Stimulated activated CD4-positive, alpha-beta T cell treated with anti-CD3 and anti-CD28 coated beads, Interleukin-1b, Interleukin-23, amount 100 ng/mL, for 4 hours (primary cell): ENCODE results near the gene FCGR1A.
"Not testable (repeated sequence)": the region's sequence is repeated elsewhere in the genome, so short reads cannot be mapped to it uniquely, and the experiment has no call there.

Source experiments
- DNase-seq, 2 donors: peaks; one replicate each; pipeline ENCODE4 v3.0.0-alpha.2; 2020; ENCODE audit warnings: low read depth in 2 of 2

The FCGR1A gene

DNA sequence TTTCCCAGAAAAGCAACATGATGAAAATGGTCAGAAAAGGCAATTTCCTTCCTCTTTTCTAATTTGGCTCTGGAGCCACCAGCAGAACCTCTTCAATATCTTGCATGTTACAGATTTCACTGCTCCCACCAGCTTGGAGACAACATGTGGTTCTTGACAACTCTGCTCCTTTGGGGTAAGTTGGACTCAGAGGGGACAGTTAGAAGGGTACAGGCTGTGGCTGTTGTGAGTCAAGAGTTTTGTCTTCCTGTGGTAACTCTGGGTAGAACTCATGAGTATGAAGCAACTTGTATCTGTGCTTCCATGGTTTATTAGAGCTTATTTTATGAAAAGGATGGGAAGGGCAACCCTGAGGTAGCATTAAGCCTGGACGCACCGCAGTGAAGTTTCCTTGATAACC, at the start of gene FCGR1A:
TSS of gene FCGR1A (plus strand) at position 95 of the 400 bp plus-strand sequence. CDS start at position 145, 50 bp downstream.
- DNase-seq = not testable (repeated sequence)

DNA sequence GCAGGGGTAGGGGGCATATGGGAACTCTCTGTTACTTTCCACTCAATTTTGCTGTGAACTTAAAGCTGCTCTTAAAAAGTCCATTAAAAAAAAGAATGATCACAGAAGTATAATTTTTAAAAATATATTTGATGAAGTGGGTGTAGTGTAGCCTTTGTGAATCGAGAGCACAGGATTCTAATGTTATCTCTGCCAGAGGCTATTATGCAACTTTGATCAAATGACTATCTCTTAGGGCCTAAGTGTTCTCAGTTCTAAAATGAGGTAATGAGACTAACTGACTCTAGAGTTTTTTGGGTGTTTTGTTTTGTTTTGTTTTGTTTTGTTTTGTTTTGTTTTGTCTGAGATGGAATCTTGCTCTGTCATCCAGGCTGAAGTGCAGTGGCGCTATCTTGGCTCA, 49.7 kb upstream of the FCGR1A start:
- DNase-seq = not testable (repeated sequence)

DNA sequence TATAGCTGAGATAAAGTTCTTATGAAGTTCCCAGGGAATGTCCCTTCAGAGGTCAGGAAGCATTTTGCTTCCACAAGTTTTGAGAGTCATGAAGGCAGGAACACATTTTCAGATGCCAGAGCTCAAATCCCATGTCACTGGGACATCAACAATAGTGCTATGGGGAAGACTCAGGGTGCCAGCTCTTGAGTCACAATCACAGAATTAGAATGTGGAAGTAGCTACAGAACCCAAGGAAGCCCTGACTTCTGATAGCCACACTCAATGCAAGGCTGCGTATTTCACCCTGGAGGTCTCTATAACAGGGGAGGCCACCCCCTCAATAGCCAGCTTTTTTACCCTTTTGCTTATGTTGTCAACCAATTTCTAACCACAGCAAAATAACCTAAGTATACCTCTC, 47.8 kb upstream of the FCGR1A start:
- DNase-seq = not testable (repeated sequence)

DNA sequence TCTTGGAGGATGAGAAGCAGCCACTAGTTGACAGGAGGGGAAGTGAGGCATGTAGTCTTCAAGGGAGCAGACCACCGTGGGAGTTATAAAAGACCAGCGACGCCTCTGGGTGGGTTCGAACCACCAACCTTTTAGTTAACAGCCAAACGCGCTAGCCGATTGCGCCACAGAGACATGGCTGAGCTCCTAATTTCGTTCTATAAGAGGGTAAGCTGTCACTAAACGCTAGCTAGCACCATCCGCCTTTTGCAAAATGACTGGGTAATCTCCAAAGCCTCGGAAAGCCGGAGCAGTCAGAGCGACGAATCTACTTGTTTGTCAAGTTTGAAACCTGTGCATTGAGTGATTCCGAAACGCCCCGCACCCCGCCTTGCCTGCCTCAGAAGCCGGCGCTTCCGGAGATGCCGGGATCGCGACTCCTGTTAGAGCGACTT, 42.3 kb upstream of the FCGR1A start:
- peak; percentile 15 to 41 for DNase-seq

DNA sequence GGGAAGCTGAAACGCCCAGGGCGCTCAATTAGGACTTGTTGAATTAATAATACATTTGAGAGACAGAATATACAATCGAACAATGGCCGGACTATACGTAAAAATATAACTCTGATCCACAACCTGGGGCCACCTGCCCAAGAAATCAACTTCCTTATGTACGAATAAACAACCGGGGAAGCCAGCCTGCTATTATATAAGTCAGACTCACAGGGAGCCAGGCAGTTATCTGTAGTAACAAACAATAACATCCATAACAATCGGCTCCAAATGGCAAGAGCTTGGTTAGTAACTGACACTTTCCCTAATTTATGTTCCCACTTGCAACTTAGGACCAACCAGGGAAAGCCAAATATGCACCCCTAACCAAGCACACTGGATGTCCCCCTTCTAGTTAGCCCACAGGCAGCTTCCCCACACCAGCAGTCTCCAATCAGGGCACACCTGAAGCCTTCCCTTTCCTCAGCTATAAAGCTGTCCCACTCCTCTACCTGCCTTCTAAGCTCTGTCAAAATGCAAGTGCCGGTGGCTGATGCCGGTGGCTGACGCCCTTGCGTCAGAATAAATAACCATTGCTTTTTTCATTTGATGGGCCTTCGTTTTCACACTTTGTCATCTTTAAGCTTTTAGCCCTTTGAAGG, 41.8 kb upstream of the FCGR1A start:
- not testable (repeated sequence) for DNase-seq

DNA sequence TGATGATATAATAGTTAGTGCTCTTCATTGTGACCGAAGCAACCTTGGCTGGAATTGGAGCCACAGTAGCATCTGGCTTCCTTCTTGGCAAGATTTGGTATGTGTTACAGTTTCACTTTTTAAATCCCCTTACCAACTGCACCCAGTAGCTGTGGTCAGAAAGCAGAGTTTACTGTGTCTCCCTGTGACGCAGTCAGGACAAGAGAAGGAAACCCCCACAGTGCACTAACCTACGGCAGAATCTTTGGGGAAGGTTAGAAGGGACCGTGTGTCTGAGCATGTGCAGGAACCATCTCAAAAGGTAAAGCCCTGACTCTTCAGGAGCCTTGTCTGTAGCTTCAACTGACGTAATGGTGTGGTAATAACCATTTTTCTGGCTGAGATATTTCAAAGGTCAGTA, 40.6 kb upstream of the FCGR1A start:
- not testable (repeated sequence) for DNase-seq

DNA sequence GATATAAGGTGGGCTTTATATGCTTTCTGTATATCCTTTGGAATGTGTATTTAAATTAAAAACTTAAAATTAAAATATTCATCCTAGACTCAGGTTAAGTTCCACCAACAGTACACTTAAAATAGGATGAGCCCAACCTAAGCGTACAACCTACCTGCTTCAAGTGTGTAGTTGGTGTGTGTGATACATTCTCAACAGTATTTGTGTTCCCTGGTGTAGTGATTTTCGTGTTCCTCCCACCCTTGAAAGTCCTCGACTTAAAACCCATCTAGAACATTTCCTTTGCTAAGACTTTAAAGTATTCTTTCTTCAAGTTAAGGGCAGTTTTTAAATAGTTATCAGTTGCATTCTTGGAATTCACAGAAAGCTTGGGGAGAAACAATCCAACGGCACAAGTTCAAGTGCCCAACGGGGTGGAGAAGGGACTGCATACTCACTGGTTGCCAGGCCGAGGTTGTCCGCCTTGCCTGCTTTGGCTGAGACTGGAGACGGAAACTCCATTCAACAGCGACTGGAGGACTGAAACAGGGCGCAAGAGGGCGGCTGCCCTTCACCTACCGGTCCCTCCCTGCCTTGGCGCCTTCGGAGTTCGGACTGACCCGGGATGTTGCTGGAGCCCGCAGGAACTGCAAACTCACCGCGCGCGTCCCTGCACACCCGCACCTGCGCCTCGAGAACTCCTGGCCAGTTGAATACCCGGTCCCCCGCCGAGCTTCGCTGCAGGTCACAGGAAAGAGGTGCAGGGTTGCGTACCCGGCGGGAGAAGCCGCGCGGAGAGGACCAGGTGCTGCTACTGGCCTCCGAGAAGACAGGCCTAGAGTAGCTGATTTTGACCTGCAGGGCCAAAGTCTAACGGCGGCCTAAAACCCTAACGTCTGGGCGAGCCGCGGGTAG, 35.8 kb upstream of the FCGR1A start:
- DNase-seq = not testable (repeated sequence)

DNA sequence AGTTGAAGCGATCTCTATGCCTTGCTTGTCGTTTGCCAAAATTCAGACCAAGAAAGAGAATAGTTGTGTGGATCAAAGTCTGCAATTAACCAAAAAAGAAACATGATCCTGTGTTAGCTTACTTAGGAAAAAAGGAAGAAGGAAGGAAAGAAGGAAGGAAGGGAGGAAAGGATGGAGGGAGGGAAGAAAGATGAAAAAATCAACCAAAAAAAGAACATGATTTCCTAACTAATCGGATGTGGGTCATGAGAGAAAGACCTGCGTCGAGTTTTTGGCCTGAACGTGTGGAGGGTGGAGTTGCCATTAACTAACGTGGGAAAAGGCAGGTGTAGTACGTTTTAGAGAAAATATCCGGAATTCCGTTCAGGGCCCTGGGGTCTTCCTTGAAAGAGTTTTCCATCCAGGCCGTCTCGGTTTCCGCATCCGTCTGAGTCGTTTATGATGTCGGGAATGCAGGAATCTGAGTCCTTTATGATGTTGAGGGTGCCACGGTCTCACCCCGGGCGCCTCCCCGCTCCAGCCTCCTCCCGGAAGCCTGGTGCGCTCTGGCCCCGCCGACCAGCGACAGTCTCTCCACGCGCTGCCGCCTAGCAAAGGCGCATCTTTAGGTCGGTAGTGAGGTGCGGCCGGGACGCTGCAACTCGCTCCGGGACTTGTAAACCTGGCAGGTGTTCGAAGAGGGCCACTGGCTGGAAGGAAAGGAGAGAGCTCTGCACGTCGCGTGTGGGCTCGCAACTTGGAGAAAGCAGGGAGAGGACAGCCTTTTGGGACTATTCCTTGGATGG, 34.9 kb upstream of the FCGR1A start:
- not testable (repeated sequence) for DNase-seq

DNA sequence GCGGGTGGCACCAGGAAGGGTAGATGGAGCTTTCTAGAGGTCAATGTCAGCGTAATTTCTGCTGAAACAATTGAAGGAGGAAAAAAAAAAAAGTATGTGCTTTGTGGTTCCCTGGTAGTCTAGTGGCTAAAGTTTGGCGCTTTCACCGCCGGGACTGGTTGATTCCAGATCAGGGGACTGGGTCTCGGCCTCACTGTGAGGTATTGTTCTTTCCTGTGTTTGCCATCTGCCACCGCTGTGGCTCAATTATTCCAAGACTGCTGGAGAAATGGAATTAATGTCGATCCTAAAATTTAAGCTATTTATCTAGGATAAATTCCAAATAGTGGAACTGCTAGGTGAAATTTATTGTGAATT, 34.4 kb upstream of the FCGR1A start:
- not testable (repeated sequence) for DNase-seq

DNA sequence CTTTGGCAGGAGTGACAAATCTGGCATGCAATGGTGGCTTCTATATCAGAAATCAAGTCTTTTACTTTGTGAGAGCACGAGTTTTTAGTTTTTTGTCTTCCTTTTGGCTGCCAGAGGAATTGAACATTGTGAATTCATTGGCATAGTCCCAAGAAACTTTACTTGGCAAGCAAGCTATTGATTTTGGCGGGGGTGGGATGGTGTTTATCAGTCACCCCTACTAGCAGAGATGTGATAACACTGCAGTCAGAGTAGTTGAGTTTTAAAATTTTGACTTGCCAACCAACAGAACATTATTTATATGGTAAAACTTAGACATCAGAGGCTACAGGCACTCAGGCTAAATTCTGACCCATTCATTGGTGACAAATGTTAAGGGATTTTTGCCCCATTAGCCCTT, 31.9 kb upstream of the FCGR1A start:
- not testable (repeated sequence) for DNase-seq

DNA sequence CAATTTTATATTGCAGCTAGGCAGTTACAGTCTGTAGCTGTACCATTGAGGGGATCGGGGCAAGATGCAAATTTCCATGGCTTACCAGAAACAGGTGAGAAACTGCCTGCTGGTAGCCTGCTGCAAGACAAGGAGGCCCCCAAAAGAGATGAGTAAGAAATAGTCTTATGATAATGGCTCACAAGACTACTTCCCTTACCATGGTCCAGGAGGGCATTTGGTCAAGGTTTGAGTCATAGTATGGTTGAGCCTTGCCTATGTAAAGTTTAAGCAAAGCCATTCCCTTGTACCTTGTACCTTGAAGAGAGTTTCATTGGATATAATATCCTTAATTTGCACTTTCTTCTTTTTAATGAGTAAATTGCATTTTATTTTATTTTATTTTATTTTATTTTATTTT, 30.3 kb upstream of the FCGR1A start:
- DNase-seq = not testable (repeated sequence)

DNA sequence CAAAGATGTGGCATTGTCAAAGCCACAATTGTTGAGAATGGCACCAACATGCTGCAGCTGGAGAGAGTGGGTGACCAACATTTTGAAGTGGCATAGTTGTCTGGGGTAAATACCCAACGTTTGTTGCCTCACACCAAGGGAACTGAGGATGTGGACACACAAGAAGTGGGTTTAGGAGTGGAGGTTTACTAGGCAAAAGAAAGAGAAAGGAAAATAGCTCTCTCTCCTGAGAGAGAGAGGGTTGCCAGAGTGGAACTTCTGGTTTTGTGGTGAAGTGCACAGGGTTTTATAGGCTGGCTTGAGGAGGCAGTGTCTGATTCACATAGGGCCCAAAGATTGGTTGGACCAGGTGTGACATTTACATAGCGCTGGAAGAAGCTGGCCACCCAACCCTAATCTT, 29.0 kb upstream of the FCGR1A start:
- DNase-seq = not testable (repeated sequence)

DNA sequence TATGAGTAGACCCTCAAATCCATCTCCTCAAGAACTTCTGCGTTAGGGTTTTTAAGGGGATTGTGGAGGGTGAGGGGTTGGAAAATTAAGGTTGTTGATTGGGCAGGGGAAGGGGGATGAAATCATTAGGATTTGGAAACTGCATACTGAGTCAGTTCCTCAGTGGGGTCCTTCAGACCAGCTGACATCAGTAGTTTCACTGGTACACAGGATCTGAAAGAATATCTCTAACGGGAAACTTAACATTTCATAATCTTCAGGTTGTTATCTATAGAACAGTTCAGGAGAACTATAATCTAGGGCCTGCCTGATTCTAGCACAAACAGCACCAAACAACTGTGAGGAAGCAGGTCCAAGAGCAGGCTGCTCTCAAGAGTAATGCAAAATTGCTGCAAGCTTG, 27.2 kb upstream of the FCGR1A start:
- not testable (repeated sequence) for DNase-seq

DNA sequence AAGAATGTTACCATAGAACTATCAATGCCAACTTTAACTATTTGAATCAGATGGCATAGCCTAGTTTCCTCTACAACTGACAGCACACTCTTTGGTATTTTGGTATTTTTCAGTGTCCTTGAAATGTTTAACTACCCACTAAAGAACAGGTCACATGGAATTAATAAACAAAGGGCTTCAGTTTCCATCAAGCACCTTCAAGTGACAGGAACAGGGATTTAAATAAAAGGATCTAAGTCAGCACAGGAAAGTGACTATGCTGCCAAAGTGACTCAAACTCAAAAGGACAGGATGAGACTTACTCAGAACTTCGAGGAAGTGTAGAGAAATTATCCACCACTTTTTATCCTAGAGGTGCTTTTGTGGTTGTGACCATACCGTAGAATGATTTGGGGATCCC, 20.2 kb upstream of the FCGR1A start:
- not testable (repeated sequence) for DNase-seq

DNA sequence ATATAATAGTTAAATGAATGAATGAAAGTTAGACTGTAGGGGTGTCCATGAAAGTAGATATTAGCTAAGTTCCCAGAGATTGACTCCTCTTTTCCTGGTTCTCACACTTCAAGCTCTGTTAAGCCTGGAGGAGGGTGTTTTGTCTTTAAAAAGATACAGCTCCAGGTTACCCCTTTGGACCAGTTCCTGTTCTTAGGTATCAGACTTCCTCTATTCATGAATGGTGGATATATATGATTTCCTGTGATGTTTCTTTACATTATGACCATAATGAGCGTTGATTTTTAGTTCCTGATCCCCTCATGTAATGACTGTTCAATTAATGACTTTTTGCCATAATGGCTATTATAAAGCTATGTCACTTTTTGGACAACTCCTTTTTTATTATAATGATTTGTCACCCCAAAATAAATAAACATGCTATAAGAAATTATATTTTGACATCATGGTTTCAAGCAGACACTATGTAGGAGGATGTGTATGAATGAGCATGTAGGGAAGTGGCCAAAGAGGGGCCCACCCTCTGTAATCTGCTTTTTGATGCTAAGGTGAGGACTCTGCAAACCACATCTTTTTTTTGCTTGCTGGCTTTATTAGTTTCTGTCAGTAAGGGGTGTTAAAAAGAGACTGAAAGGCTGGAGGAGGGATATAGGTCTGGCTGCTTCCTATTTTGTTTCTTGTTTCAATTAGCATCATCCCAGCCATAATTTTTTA, 18.2 kb upstream of the FCGR1A start:
- not testable (repeated sequence) for DNase-seq

DNA sequence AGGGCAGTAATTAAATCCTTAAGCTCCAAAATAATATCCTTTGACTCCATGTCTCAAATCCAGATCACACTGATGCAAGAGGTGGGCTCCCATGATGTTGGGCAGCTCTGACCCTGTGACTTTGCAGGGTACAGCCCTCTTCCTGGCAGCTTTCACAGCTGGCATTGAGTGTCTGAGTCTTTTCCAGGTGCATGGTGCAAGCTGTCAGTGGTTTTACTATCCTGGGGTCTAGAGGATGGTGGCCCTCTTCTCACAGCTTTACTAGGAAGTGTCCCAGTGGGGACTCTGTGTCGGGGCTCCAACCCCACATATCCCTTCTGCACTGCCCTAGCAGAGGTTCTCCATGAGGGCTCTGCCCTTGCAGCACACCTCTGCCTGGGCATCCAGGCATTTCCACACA, 16.3 kb upstream of the FCGR1A start:
- not testable (repeated sequence) for DNase-seq

DNA sequence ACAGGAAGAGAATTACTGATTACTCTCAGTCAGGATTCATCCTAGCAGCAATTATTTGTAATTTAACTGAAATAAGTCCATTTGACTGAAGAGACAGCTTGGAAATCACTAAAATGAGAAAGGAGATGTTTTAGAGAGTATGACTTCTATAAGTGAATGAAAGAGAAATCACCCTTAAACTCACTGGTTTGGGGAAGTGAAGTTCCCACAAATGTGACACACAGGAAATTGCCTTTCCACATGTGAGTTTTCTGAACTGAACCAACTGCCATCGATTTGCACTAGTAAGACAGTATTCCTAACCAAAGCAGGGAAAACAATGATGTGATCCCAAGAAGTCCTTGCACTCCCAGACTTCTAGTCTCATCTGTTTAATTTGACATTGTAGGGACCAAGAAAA, 13.3 kb upstream of the FCGR1A start:
- not testable (repeated sequence) for DNase-seq

DNA sequence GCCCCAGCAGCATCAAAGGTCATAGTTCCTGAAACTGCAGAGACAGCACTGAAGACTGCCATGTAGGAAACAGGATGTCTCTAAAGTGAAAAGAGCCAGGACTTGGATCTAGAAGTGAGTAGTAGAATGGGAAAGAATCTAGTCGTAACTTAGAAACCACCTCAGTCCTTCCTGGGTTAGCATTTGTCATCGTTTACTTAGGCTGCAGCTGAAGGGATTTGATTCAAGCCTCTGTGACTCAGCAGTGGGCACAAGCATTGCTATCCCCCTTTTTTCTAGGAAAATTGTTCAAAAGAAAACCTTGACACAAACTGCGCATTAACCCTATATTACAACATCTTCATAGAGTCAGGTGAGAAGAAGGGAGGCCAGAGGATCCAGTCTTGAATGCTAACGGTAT, 11.8 kb upstream of the FCGR1A start:
- DNase-seq = not testable (repeated sequence)

DNA sequence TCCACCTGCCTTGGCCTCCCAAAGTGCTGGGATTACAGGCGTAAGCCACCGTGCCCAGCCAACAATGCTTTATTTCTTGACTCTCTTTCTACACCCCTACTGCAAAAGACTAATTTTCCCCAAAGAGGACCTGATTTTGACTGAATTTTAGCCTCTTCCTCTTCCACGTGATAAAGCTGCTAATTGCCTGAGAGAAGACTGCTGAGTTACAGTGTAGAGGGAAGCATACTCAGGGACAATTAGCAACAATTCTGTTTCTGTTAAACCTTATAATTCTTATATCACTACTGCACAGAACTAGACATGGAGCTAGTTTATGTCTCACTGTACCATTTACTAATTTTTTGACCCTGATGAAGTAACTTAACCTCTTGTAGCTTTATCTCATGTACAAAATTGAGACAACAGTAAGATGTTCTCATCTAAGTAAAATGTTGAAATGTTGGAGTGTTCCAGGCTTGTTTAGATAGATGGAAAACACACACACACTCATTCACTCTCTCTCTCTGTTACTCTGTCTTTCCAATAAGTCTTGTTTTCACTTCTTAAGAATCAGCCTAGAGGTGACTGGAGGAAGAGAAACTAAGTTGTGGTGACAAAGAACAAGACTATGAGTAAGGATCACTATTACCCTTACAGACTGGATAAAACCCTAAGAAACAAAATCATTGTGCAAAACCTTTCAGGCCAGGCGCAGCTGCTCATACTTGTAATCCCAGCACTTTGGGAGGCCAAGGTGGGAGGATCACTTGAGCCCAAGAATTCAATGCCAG, 10.7 kb upstream of the FCGR1A start:
- not testable (repeated sequence) for DNase-seq

DNA sequence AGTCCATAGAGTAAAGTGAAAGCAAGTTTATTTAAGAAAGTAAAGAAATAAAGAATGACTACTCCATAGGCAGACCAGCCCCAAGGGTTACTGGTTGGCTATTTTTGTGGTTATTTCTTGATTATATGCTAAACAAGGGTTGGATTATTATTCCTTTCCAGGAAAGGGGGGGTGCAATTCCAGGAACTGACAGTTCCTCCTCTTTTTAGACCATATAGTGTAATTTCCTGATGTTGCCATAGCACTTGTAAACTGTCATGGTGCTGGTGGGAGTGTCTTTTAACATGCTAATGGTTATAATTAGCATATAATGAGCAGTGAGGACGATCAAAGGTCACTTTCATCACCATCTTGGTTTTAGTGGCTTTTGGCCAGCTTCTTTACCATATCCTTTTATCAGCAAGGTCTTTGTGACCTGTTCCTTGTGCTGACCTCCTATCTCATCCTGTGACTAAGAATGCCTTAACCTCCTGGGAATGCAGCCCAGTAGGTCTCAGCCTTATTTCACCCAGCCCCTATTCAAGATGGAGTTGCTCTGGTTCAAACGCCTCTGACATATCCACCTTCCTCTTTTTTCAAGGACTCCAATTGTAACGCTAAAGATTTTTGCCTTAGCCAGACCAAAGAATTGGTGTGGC, 6.9 kb upstream of the FCGR1A start:
- DNase-seq = not testable (repeated sequence)
